Measurements from ENCODE around the gene KIF2A.

Gene KIF2A

DNA sequence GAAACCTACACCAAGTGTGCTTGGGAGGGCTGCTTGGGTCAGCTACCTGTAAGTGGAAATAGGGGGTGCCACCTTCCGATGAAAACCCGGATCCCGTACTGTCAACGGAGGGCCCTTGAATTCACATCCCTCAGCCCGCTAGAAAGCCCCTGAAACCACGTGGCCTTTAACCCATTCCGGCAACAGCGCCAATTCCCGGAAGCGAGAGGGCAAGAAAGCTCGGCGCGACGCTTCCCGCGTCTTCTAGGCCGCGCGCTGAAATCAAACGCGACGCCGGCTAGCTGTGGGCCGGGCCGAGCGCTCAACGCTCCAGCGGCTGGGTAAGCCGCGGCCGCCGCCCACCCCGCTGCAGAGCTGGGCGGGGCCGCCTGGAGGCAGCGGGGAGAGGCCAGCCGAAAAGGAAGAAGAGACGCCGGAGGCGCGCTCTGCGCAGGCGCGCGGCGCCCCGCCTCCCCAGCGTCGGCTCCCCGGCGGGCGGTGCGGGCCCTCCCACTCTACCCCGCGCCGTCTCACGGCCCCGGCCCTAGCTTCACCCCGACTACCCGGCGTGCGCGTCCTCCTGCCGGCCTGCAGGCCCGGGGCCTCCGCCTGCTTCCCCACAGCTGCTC is at the start of gene KIF2A:
Gene KIF2A (plus strand): TSS at position 492 of the 608 bp plus-strand sequence. CDS start 267 bp downstream, outside the sequence.
- peak within 1 kb of the TSS; percentile 97 for H3K4me3 ChIP-seq (ENCODE audit: low read depth, low read length)
- TF ChIP-seq, protein P1, sequence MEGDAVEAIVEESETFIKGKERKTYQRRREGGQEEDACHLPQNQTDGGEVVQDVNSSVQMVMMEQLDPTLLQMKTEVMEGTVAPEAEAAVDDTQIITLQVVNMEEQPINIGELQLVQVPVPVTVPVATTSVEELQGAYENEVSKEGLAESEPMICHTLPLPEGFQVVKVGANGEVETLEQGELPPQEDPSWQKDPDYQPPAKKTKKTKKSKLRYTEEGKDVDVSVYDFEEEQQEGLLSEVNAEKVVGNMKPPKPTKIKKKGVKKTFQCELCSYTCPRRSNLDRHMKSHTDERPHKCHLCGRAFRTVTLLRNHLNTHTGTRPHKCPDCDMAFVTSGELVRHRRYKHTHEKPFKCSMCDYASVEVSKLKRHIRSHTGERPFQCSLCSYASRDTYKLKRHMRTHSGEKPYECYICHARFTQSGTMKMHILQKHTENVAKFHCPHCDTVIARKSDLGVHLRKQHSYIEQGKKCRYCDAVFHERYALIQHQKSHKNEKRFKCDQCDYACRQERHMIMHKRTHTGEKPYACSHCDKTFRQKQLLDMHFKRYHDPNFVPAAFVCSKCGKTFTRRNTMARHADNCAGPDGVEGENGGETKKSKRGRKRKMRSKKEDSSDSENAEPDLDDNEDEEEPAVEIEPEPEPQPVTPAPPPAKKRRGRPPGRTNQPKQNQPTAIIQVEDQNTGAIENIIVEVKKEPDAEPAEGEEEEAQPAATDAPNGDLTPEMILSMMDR (IDR thresholded peaks at IDR 0.05; ENCODE audit: low read depth, low read length, missing control alignments): peak; percentile 8

DNA sequence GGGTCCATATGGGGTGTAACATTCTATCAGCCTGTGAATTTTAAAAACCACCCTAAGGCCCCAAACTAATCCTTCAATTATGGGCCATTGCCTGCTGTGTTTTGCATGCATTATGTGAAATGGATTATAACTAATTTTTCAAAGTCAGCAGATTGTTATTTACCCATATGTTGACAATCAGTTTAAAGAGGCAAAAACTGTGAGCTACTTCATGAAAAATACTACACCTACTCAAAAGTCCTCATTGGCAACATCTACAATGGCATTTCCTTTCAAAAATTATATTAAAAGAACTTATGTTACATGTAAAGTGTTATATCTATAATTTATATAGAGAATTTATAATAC is 49.0 kb upstream of the KIF2A start:
- no peak overlapping the region for H3K4me3 ChIP-seq (ENCODE audit: low read depth, low read length)
- no peak for DNase-seq (ENCODE audit: low read depth)
- TF ChIP-seq, protein P1 (IDR thresholded peaks at IDR 0.05; ENCODE audit: low read depth, low read length, missing control alignments): no peak

More for the DNA sequence above, at the start of gene KIF2A:
- peak; percentile 78 for DNase-seq (ENCODE audit: low read depth)

DNA sequence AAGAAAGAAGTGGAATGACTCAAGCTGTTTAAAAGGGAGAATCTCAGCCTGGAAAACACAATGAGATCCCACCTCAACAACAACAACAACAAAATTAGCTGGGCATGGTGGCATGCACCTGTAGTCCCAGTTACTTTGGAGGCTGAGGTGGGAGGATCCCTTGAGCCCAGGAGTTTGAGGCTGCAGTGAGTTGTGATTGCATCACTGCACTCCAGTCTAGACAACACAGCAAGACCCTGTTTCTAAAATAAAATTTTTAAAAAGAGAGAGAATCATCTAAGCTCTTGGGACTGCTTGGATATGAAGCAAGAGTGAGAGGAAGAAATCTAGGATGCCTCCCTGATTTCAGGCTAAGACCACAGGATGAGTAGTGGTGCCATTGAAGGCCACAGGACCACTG is 47.4 kb upstream of the KIF2A start:
- H3K4me3 ChIP-seq (ENCODE audit: low read depth, low read length): no peak overlapping the region
- TF ChIP-seq, protein P1 (IDR thresholded peaks at IDR 0.05; ENCODE audit: low read depth, low read length, missing control alignments): no peak
- DNase-seq (ENCODE audit: low read depth): no peak

DNA sequence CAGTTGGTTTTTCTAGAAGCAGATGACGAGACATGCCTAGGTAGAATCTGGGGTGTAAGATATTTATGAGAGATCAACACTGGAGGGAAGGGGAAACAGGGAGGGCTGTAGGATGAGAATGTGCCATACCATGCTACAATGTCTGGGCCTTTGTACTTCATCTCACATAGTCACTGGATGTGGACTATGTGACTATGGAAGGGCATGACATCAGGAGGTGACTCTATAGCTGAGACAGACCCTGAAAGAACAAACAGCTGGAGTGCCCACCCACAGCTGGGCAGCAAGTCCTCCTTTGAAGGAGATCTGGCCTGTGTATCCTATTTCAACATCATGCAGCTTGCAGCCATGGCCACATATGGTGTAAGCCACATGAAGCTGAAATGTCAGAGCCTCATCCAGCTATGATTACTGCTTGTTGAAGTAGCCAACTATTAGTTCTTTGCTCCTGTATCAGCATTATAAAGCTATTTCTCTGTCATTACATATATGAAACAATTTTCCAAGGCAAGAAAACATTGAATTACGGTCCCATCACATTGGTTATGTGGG is 46.2 kb upstream of the KIF2A start:
- H3K4me3 ChIP-seq (ENCODE audit: low read depth, low read length): no peak overlapping the region
- no peak for DNase-seq (ENCODE audit: low read depth)
- TF ChIP-seq, protein P1 (IDR thresholded peaks at IDR 0.05; ENCODE audit: low read depth, low read length, missing control alignments): no peak

DNA sequence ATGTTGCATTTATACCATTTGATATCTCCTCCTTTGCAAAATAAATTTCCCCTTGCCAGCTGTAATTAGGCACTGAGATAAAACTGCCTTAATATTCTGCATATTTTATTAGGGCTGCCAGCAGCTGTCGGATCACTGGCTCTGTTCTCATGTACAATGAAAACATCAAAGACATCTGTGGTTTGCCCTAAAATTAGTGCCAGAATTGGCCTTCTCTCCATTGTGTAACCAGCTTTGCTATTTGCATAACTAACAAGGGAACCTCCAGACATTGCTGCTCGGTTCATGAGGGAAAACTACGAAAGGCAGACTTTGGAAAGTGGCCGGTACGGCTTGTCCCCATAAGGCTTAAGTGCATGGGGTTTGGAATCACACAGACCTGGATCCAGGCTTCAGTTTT is 45.5 kb upstream of the KIF2A start:
- TF ChIP-seq, protein P1 (IDR thresholded peaks at IDR 0.05; ENCODE audit: low read depth, low read length, missing control alignments): no peak
- H3K4me3 ChIP-seq (ENCODE audit: low read depth, low read length): no peak overlapping the region

DNA sequence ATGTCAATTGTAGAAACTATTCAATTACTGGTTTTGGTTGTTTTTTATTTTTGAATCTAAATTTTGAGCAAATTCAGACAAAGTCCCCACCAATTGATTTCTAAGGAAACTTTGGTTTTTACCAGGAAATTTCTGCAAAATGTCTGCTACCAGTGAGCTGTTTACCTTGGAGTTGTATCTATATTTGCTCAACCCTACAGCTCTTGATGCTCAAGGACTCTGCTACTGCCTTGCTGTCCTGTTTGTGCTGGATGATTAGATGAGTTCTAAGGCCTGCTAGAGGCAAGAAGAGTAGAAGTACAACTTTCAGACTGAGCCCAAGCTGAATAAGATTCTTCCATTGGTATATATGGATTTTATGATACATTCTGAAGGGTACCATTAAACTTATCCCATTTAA is 42.6 kb upstream of the KIF2A start:
- H3K4me3 ChIP-seq (ENCODE audit: low read depth, low read length): no peak overlapping the region
- TF ChIP-seq, protein P1 (IDR thresholded peaks at IDR 0.05; ENCODE audit: low read depth, low read length, missing control alignments): no peak
- DNase-seq (ENCODE audit: low read depth): no peak

More for the DNA sequence above, 45.5 kb upstream of the KIF2A start:
- no peak for DNase-seq (ENCODE audit: low read depth)

DNA sequence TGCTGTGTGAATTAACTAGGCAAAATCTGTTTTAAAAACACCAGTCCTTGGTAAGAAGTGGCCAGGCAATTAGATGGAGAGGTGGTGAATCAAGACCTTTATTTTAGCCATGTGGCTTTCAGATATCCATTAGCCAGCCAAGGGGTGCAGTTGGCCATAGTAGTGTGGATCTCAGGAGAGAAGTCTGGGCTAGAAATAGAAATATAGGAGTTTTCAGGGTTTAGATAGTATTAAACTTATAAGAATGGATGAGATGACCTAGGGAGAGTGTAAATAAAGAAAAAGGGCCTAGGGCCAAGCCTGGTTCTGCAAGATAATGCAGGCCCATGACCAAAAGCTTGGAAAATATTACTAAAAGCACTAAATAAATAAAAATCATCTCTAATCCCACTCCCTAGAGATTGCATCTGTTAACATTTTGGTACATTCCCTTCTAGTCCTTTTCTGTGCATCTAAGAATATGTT is 40.3 kb upstream of the KIF2A start:
- TF ChIP-seq, protein P1 (IDR thresholded peaks at IDR 0.05; ENCODE audit: low read depth, low read length, missing control alignments): no peak
- H3K4me3 ChIP-seq (ENCODE audit: low read depth, low read length): no peak overlapping the region
- DNase-seq (ENCODE audit: low read depth): no peak
